Uterus (tissue), 4 donors: Measurements from ENCODE around the gene TPPP. TPM values are rescaled to one million over a fixed set of nuclear protein-coding genes. Genes with fewer than 3 reads are reported as not detected.

ENCODE experiments used
- DNase-seq, 2 donors: peaks; one replicate each; pipeline ENCODE4 v3.0.0-alpha.2; 2019 to 2020
- H3K27ac ChIP-seq, 2 donors: fragments of 200-600 bp; sonication (generic); 1 replicate in 1 of 2; 2 replicates in 1 of 2; pipeline ENCODE4 v1.5.1; 2016 to 2018
- H3K27me3 ChIP-seq, 2 donors: fragments of 200-600 bp; sonication (generic); one replicate each; pipeline ENCODE4 v1.5.1; 2018 to 2019; ENCODE audit warnings: control low read depth in 1 of 2
- H3K36me3 ChIP-seq, 2 donors: fragments of 200-600 bp; sonication (generic); one replicate each; pipeline ENCODE4 v1.5.1; 2019; ENCODE audit warnings: control low read depth in 1 of 2
- H3K4me1 ChIP-seq, 2 donors: fragments of 200-600 bp; sonication (generic); one replicate each; pipeline ENCODE4 v1.5.1; 2018 to 2019; ENCODE audit warnings: control low read depth in 1 of 2
- H3K4me3 ChIP-seq, 2 donors: fragments of 200-600 bp; sonication (generic); 1 replicate in 1 of 2; 2 replicates in 1 of 2; pipeline ENCODE4 v1.5.1; 2018 to 2019; ENCODE audit warnings: mild to moderate bottlenecking in 1 of 2
- H3K9me3 ChIP-seq, 2 donors: fragments of 200-600 bp; sonication (generic); one replicate each; pipeline ENCODE4 v1.5.1; 2019; ENCODE audit warnings: control low read depth in 1 of 2
- CTCF ChIP-seq, 4 experiments: fragments of 200-600 bp in 2 of 4; fragments of 450-650 bp in 2 of 4; sonication (generic) in 2 of 4; IDR thresholded peaks; one replicate each; pipeline ENCODE4 v1.5.1; 2016 to 2019; ENCODE audit warnings: antibody characterized with exemption in 4 of 4, mild to moderate bottlenecking in 2 of 4, moderate library complexity in 1 of 4
- POLR2A ChIP-seq, 2 donors: fragments of 450-650 bp; IDR thresholded peaks; one replicate each; pipeline ENCODE4 v1.6.1; 2016; ENCODE audit warnings: antibody characterized with exemption in 2 of 2, mild to moderate bottlenecking in 1 of 2, moderate library complexity in 1 of 2
- intact Hi-C: fragments of 100-400 bp; cut with DNase I; formaldehyde crosslinking; loops from one replicate; pipeline ENCODE4 v1.15.1; 2023; ENCODE audit warnings: low total_unique reads
- total RNA-seq, 4 donors: library from RNA; depleted of rRNA in 3 of 4; stranded (reverse); fragments of >200 nt in 3 of 4; gene quantifications; one replicate each; pipeline versions ENCODE4 v1.1.0 to v1.2.4, GENCODE V29; 2014 to 2023
- donor health status: DM: yes; HTN: yes; CAD: no.

Gene TPPP
- total RNA-seq, 4 donors from 2014 or later = 0.26 to 8.0 (median 1.0) TPM

GRCh38 chr5:671459-672328 lies 21.5 kb downstream of the TPPP start:
- peak; percentile 65 for DNase-seq
- H3K27ac ChIP-seq = no peak overlapping the region
- no peaks in the 10 kb centered on the region for H3K27me3 ChIP-seq
- no peaks in the 10 kb centered on the region for H3K9me3 ChIP-seq
- peak; percentile 78 to 91 (median 90) for TF ChIP-seq CTCF (IDR thresholded peaks at IDR 0.05)
- TF ChIP-seq POLR2A (IDR thresholded peaks at IDR 0.05) = no peak
- no peaks in the 10 kb centered on the region for H3K36me3 ChIP-seq
- intact Hi-C loops = loop anchor here (10.0 kb wide), 1 partner anchor 233 kb away; no protein-coding TSS in a partner anchor
- peaks cover 0 to 24% of the 10 kb centered on the region in 2 donors for H3K4me1 ChIP-seq
- no peak overlapping the region for H3K4me3 ChIP-seq

- Histone ChIP-seq H3K36me3 (no peaks in the 10 kb centered on the region), H3K4me1 (peaks cover 0 to 24% of the 10 kb centered on the region in 2 donors), H3K4me3 (no peak overlapping the region), H3K27ac (no peak overlapping the region), H3K9me3 (no peaks in the 10 kb centered on the region), H3K27me3 (no peaks in the 10 kb centered on the region)
- DNase-seq = no peak
- intact Hi-C loops = loop anchor here (10.0 kb wide), 1 partner anchor 234 kb away; no protein-coding TSS in a partner anchor
- TF ChIP-seq CTCF (IDR thresholded peaks at IDR 0.05) = no peak
- TF ChIP-seq POLR2A (IDR thresholded peaks at IDR 0.05) = no peak
These were observed 22.5 kb downstream of the TPPP start for GRCh38 chr5:670396-671270.

GRCh38 chr5:669842-670395 lies 23.2 kb downstream of the TPPP start:
- Histone ChIP-seq H3K4me1 (peaks cover 0 to 24% of the 10 kb centered on the region in 2 donors), H3K27me3 (no peaks in the 10 kb centered on the region), H3K27ac (no peak overlapping the region), H3K36me3 (no peaks in the 10 kb centered on the region), H3K4me3 (no peak overlapping the region), H3K9me3 (no peaks in the 10 kb centered on the region)
- TF ChIP-seq CTCF (IDR thresholded peaks at IDR 0.05) (no peak), POLR2A (IDR thresholded peaks at IDR 0.05) (no peak)
- intact Hi-C loops = loop anchor here (10.0 kb wide), 1 partner anchor 235 kb away; no protein-coding TSS in a partner anchor
- no peak for DNase-seq

- H3K27me3 ChIP-seq = no peaks in the 10 kb centered on the region
- H3K9me3 ChIP-seq = no peaks in the 10 kb centered on the region
- no peak overlapping the region for H3K27ac ChIP-seq
- no peak for DNase-seq
- no peak overlapping the region for H3K4me3 ChIP-seq
- H3K4me1 ChIP-seq = peaks cover 0 to 21% of the 10 kb centered on the region in 2 donors
- H3K36me3 ChIP-seq = no peaks in the 10 kb centered on the region
- TF ChIP-seq POLR2A (IDR thresholded peaks at IDR 0.05) = no peak
- TF ChIP-seq CTCF (IDR thresholded peaks at IDR 0.05) = peak; percentile 32 to 51 (median 48)
- intact Hi-C loops = no loop called here
These were observed 23.9 kb downstream of the TPPP start for GRCh38 chr5:669111-669841.
